GM18520 (cell line): ENCODE data around the gene TMUB1.

Experiments used
- ATAC-seq: cut with Tn5 transposase; IDR thresholded peaks from one replicate; pipeline ENCODE4 v1.9.1; 2021; ENCODE audit not compliant: unreplicated experiment

Gene TMUB1

DNA sequence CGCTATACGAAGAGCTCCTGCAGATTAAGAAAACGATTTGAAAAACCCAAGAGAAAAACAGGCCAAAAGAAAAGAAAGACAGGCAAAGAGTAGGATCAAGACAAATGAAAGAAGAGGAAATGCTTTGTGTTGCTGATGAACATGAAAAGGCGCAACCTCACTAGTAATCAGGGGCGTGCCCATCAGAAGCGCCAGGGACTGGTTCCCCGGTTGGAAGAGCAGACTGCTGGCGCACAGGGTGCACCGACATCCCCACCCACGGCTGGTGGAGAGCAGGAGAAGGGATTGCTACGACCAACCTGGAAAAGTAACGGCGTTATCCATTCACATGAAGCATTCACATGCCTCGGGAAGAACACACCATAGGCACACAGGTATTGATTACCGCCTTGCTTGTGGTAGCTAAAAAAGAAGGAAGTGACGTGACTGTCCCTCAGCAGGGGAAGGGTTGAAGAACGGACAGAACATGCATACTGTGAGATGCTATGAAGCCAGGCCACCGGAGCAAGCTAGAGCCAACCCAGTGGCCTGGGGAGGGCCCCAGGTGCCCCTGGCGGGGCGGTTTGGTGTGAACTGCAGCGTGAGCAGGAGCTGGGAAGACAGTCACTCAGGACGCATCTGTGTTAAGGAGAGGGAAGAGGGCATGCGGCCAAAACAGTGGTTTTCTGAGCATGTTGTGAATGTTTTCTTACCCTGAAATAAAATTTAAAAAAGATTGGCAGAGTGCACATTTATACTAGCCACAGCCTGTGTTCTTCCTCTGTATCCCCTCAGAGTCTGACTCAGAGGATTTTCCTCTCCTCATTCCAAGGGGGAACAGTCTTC lies 21.3 kb upstream of the TMUB1 start:
- no peak for ATAC-seq

DNA sequence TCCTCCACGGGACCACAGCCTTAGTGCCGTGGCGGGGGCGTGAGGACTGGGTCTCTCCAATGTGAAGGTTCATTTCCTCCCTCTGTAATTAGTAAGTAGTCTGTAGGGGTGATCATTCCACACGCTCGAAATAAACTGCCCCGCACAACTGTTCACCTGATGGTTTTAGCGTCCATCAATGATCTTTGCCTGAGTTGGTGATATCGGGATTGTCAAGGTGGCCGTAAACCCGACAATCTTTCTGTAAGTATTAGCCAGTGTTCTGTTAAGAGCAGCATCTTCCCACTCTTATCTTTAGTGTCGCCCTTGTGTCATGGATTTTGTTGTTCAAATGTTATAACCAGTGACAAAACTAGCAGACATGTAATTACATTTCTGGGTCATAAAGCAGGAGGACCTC lies 20.7 kb upstream of the TMUB1 start:
- no peak for ATAC-seq

DNA sequence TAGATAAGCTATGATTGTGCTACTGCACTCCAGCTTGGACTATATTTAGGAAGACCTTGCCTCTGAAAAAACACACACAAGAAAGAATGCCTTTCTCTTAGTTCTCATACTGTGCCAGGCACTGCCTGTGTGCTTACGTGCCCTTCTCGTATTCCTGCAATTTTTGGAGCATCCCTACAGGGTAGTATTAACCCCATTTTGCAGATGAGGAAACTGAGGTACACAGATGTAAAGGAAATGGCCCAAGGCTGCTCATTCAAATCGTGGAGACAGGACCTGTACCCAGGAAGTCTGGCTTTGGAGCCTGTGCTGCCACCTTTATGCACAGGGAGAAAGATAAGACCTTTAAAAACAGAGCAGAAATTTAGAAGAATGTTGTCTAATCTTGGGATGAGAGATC lies 19.7 kb upstream of the TMUB1 start:
- no peak for ATAC-seq

DNA sequence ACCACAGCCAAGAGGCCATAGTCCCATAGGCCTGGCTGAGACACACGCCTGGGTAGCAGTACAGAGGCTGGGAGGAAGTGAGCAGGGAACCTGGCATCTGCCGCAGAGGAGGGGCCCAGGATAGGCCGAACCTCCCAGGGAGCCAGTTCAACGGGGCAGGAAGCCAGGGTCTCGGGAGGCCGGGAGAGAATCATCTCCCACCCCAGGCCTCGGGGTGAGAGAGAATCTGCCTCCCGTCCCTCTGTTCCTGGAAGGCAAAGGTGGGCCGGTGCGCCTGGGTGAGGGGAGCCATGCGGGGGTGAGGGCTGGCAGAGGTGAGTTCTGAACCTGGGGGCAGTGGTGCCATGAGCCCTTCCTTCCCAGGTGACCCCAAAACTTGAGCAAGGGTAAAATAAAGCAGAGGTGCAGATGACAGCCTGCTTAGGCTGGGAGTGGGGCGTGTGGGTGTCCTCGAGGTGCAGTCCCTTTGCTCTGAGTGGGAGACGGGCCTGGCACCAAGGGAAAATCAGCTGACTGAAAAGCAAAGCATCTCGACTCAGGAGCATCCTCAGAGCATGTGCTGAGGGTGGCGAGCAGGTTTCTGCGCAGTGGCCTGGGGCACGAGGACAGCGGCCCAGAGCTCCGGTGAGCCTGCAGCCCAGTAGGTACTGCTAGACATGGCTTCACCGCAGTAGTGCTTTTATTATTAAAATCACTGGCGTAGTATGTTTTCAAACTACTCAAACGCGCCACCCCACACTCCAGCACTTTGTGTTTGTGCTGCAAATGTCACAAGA lies 18.5 kb upstream of the TMUB1 start:
- ATAC-seq, result no peak

DNA sequence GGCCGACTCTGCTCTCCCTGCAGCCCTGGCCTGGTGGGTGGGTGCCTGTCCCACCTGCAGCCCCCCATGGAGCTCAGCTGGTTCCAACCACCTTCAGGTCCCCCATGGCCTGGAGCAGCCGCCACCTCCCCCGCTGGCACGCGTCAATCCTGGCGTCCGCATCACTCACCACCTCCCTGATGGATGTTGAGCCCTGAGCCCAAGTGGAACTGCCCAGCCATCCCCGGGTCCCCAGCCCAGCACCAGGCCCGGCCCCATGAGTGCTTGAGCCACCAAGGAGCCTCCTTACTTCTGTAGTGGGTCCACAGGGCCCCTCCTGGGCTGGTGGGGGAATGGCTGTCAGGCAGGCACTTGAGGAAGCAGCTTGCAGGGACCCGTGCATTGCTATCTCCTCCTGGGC lies 17.6 kb upstream of the TMUB1 start:
- ATAC-seq, result no peak

DNA sequence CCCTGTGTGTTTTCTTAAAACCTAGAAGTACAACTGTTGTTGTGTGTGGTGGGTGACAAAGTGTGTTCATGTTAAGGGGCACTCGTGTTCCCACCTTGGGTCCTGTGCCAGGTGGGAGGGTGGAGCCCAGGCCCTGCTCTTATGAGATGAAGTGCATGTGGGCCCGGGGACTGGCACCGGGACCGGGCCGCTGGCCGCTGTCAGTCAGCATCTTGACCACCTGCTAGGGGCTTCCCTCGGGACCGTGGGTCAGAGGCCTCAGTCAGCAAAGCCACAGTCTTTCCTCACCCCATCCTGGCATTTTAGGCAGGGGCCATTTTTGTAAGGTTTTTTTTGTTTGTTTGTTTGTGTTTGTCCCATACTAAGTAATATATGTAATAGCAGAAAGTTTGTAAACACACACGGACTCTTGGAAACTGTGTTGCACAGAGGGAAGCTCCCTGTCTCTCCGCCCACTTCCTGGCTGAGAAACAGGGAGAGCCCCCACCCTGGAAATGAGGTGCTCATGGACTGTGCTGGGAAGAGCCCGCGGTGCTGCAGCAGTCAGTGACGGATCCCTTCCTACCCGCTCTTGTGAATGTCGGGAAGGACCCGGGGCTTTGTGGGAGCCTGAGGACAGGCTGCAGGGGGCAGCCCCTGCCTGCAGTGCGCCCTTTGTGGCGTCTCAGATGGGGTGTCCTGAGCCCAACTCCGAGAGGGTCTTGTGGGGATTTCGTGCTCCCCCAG lies 16.4 kb upstream of the TMUB1 start:
- no peak for ATAC-seq

DNA sequence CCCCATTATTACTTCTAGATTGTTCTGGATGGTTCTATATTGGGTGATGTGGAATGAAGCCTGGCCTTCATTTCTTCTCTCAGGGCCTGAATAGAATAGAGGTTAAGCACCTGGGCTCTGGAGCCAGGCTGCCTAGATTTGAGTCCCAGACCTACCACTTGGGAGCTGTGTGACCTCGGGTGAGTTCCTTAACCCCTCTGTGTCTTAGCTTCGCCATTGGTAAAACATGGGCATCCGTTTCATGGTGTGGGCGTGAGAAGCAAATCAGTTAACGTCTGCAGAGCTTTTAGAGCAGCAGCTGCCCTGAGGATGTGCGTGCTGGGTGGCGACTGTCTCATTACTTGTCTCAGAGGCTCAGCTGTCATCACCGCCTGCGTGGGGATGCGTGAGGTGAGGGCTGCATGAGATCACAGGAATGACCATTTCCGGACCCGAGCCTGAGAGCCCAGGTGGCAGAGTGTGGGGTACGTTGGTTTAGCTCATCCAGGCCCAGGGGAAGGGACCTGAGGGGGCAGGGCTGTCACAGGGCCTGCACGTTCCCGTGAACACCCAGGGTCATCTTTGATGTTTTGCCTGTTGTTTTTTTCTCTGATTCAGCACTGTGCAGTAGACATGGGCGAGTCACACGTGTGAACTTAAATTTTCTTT lies 12.7 kb upstream of the TMUB1 start:
- ATAC-seq, result no peak

DNA sequence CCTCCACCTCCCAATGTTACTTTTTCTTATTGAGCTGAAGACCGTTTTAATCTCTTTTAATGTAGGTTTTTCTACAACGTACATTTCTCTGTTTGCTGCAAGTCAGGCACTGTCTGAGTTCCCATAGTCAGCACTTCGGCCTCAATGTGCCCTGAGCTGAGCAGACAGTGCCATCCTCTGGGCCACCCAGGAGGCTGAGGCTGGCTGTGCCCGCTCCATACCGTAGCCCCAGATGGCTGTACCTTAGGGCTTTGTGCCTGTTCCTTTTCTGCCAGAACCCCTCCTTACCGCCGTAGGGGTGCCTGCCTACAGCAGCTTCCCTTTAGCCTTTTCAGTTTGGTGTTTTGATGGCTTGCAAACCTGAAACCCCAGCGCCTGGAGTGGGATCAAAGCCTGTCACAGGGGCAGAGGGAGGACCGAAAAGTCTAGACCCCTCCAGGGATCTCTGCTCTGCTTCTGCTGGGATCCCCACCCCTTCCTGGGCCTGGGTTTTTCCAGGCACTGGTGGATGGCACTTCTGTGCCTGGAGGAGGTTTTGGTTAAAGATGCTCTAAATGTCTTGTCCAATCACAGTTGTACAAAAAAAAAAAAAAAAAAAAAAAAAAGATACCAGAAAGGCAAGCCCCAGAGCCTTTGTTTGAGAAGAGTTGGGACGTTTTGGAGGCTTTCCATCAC lies 12.0 kb upstream of the TMUB1 start:
- no peak for ATAC-seq

DNA sequence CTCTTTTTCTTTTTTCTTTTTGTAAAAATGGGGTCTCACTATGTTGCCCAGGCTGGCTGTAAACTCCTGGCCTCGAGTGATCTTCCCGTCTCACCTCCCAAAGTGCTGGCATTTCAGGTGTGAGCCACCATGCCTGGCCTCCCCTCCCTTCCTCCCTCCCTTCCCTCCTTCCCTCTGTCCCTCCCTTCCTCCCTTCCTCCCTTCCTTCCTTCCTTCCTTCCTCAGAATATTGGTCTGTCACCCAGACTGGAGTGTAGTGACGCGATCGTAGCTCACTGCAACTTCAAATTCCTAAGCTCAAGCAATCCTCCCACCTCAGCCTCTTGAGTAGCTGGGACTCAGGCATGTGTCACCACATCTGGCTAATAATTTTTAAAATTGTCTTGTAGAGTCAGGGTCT lies 11.4 kb upstream of the TMUB1 start:
- no peak for ATAC-seq

DNA sequence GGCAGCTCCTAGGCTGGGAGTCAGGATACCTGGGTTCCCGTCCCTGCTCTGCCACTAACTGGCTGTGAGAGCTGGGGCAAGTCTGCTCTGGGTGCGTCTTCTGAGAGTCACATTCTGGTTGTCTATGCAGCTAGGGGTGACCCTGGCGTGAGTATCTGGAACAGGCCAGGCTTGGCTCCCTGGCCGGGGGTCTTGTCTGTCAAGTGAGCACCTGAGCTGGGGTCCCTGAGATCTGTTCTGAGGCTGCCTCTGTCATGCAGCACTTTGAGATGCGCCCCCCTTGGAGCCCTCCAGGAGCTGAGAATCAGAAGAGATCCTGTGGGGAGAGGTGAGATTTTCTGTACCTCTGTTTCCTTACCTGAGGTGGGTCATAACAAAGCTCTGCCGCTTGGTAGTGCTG lies 10.5 kb upstream of the TMUB1 start:
- ATAC-seq, result no peak

DNA sequence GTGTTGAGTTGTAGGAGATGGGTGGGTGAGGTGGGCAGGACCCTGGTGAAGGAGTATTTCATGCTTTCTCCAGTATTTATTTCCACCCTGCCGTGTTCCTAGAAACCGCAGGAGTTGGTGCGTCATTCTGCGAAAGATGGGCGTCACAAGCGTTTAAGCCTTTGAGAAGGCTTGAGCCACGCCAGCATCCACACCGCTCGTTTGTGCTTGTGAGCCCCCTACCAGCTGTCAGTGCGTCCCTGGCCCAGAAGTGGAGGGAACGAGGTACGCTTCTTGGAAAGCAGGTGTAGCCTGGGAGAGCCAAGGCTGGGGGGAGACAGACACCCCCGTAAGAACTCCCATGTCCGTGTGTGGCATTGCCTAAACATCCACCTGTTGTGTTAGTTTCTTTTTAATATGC lies 8.7 kb upstream of the TMUB1 start:
- ATAC-seq, result no peak

DNA sequence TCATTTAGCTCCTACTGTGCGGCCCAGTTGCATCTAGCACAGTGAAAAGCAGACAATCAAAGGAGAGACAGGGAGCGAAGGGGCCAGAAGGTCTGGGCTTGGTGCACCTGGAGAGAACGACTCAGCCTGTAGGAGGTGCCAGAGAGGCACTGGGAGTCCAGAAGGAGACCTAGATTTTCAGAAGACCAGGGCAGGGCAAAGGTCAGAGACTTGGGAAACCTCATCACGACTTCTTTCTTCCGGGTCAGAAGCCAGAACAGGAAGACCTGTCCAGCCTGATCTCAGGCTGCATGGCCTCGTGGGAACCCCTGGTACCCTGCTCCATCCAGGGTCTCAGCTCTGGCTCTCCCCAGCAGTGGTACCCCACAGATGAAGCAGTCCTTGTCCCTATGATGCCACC lies 8.1 kb upstream of the TMUB1 start:
- no peak for ATAC-seq

DNA sequence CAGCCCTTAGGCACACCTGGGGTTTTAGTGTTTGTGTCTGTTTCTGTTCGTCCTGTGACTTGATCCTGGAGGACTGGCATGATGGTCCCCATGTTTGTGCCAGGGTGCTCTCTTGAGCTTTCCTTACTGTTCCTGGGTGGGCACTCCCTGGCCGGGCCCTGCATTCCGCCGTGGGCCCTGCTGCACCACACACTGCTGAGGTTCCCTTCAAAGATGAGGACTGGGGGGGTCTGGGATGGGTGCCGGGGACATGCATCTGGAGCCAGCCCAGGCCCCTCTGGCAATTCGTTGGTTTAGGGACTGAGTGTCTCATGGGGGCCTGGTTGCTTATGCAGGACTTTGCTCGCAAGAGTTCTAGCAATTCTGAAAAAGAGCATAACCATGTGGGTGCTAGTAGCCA lies 7.7 kb upstream of the TMUB1 start:
- ATAC-seq, result no peak

DNA sequence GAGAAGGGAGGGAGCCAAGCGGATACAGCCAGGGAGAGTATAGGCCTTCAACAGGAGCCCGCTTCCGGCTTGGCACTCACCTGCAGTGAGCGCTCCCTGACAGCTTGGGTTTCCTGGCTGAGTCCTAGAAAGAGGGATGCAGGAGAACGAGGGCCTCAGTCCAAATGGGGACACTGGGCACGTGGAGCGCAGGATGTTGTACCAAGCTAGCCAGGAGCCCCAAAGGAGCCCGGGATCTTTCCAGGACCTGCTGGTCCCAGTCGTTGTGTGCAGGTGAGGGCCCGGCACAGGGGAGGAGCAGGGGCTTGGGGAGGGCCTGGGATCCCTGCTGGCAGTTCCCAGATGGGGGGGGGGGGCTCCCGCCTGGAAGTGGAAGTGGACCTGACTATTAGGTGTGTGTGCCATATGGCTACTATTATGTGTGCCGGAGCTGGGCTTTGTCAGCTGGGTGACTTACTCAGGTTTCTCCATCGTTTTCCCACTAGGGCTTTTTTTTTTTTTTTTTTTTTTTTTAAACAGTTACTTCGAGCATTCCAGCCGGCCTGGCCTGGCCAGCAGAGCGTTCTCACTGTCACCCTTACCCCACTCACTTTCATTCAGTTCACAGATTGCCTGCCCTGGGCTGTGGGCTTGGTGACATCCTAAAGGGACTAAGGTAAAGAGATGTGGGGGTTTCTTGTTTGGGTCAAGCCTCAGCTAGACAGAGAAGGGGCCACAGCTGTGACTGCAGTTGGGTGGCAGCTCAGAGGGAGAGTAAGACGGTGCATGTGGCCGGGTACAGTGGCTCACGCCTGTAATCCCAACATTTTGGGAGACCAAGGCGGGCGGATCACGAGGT lies 6.8 kb upstream of the TMUB1 start:
- no peak for ATAC-seq

DNA sequence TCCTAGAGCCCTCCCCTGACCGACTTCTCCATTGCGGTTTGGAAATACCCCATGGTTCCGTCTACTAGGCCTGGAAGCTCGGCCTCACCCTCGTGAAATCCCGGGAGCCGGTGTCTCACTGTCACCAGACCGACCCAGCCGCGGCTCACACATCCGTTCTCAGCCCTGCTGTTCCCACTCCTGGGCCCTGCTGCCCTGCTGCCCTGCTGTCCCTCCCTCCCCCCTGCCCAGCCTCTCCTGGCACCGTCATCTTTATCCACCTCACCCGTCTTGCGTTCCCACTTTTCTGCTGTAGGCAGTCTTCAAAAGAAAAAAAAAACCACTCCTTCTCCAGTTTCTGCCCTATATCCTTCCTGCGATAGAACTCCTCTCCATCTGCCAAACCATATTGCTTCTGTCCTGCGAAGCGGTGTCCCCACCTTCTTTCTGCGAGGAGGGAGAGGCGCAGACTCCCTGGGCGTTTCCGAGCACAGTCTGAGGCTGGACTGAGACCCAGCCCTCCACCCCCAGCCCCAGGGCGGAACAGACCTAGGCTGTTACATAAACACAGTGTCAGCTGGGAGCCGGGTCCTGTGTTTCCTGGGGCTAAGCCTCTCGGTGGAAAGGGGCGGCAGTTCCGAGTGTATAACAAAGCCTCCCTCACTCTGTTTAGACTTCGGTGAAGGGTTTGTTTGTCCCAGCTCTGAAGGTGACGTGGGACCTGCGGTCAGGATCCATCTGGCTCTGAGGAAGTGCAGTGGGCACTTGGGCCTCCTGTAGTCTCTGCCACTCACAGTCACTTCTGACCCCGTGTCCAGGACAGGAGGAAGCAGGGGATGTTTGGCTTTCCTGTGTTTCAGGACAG lies 5.8 kb upstream of the TMUB1 start:
- ATAC-seq, result no peak

DNA sequence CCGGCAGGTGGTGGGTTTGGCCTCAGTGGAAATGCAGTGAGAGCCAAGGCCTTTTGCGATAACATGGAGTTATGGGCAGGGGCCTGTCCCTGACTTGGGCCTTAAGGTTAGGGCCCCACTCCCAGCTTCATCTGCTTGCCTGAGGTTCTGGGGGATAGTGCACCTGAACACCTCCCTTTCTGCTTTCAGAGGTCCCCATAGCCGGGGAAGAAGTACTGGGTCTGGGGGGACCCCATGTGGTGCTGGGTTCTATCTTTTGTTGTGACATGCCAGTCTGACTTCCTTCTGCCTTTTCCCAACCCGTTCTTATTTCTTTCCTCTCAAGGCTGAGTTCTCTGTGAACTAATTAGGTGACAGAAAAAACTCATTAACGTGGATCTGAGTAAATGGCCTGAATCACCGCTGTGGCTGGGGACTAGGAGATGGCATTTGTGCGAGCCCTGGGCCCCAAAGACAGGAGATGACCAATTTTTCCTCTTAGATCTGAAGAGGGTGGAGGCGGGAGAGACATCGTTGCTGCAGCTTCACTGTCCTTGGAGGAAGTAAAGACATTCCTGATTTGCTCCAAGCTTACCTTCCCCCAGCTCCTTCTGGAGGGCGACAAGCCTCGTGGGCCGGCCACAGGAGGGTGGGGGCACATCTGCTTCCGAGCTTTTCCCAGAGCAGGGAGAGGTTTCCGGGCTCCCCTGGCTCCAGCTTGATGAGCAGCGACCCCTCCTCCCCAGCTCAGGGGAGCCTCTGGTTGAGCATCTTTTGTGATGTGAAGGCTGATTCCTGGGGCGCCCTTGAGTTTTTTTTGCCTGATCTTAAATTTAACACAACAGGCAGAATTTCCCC lies 4.9 kb upstream of the TMUB1 start:
- ATAC-seq, result no peak

DNA sequence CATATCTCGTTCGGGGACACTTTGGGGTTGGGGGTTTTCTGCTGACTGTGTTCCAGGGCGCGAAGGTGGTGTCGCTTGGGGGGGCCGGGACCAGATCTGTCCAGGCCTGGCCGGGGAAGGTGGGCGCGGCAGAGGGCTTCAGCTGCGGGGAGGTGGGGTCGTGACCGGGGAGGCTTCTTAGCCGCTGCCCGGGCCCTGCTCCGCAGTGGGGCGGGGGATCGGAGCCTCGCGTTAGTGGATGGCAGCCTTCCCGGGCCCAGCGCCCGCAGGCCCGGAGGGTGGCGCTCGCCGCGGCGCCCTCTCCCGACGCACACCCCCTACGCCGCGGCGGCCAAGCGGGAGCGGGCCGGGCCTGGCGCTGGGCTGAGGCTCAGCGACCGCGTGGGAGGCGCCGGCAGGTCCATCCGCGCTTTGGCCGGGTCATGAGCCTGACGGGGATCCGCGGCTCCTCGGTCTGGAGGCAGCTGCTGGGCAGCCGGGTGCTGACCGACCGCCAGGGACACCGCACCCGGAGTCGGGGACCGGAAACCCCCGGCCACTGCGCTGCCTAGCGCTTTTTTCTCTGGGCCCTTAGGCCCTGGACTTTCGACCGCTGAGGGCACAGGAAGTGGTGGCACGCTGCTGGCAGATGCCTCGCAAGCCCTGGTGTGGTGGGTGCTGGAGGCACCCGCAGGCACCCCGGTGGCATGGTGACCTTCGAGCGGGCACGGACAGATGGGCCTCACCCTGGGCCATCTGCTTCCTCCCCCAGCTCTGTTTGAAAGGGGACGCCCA lies 4.1 kb upstream of the TMUB1 start:
- peak; percentile 25 for ATAC-seq
